Thyroid gland (tissue), 4 donors: Measurements from ENCODE around the gene JDP2. TPM values are rescaled to one million over a fixed set of nuclear protein-coding genes. Genes with fewer than 3 reads are reported as not detected.

Experiments
- DNase-seq, 2 donors: peaks; one replicate each; pipeline ENCODE4 v3.0.0-alpha.2; 2019
- H3K27ac ChIP-seq, 3 donors: fragments of 200-600 bp; sonication (generic); 1 replicate in 2 of 3; 2 replicates in 1 of 3; pipeline ENCODE4 v1.5.1; 2016 to 2019; ENCODE audit warnings: mild to moderate bottlenecking in 1 of 3, moderate library complexity in 1 of 3
- H3K27me3 ChIP-seq: fragments of 200-600 bp; sonication (generic); one replicate; pipeline ENCODE4 v1.5.1; 2019
- H3K36me3 ChIP-seq, 2 donors: fragments of 200-600 bp; sonication (generic); one replicate each; pipeline ENCODE4 v1.5.1; 2016 to 2019
- H3K4me1 ChIP-seq, 2 donors: fragments of 200-600 bp; sonication (generic); one replicate each; pipeline ENCODE4 v1.5.1; 2017 to 2019
- H3K4me3 ChIP-seq, 3 donors: fragments of 200-600 bp; sonication (generic); replicated peaks in 1 of 3; 1 replicate in 2 of 3; 2 replicates in 1 of 3; pipeline ENCODE4 v1.5.1; 2016; ENCODE audit warnings: mild to moderate bottlenecking in 1 of 3
- H3K9me3 ChIP-seq: fragments of 200-600 bp; sonication (generic); one replicate; pipeline ENCODE4 v1.5.1; 2017
- CTCF ChIP-seq, 6 experiments: fragments of 200-600 bp in 3 of 6; fragments of 450-650 bp in 3 of 6; sonication (generic) in 3 of 6; IDR thresholded peaks; one replicate each; pipeline ENCODE4 v1.5.1; 2016 to 2019; ENCODE audit warnings: antibody characterized with exemption in 6 of 6, mild to moderate bottlenecking in 2 of 6, inconsistent platforms in 1 of 6, moderate library complexity in 1 of 6
- POLR2A ChIP-seq, 2 donors: fragments of 450-650 bp; IDR thresholded peaks; one replicate each; pipeline ENCODE4 v1.6.1; 2017; ENCODE audit warnings: antibody characterized with exemption in 2 of 2, mild to moderate bottlenecking in 2 of 2, moderate library complexity in 1 of 2
- WGBS, 2 donors: methylation state at CpG; one replicate each; pipeline ENCODE4 v1.1.5; 2017; 5-methylcytosine and 5-hydroxymethylcytosine counted together
- intact Hi-C: fragments of 100-400 bp; cut with DNase I; formaldehyde crosslinking; loops from one replicate; pipeline ENCODE4 v1.15.1; 2023
- total RNA-seq, 4 donors: library from RNA; depleted of rRNA; stranded (reverse); fragments of >200 nt; gene quantifications; one replicate each; pipeline ENCODE4 v1.2.3, GENCODE V29; 2016

The JDP2 gene
- total RNA-seq, 4 donors from 2014 or later: 24.2 to 54.6 (median 36.3) TPM

DNA sequence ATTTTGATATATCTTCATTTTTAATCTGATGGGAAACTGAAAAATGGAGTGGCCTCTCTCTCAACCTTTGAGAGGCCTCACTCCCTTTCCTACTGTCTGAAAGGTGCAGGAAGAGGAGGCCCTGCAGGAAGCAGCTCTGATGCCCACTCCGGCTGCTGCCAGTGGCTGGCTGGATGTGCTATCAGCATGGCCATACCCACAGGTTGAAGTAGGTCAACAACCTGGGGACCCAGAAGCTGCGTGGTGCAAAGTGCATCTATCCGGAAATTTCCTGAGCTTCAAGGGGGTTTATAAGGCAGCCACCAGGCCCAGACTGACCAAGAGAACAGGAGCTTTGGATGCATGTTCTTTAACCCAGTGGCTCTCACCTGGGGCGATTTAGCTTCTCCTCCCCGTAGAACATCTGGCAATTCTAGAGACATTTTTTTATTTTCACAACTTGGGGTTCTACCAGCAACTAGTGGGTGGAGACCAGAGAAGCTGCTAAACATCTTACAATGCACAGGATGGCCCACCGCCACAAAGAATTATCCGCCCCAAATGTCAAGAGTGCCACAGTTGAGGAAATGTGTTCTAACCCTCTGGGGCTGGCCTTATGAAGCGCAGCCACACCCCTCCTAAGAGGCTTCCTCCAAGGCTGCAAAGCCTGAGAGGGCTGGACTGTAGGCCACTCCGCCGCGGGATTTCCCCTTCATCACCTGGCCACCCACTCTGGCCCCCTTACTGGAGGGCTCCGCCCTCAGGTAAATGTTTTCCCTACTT lies 86.3 kb downstream of the JDP2 start:
- no peak for TF ChIP-seq CTCF (IDR thresholded peaks at IDR 0.05)
- no peak for TF ChIP-seq POLR2A (IDR thresholded peaks at IDR 0.05)
- H3K36me3 ChIP-seq: no peaks in the 10 kb centered on the region
- H3K4me3 ChIP-seq: no peak overlapping the region
- 60 to 63% methylated on average over 12 of the region's 12 CpGs for WGBS, 2 donors
- H3K4me1 ChIP-seq: peaks cover 8 to 15% of the 10 kb centered on the region in 2 donors
- no peaks in the 10 kb centered on the region for H3K27me3 ChIP-seq
- intact Hi-C loops: loop anchor here (10.0 kb wide), 1 partner anchor 51 kb away; no protein-coding TSS in a partner anchor
- no peaks in the 10 kb centered on the region for H3K9me3 ChIP-seq
- H3K27ac ChIP-seq: no peak overlapping the region
- peak; percentile 65 for DNase-seq

GRCh38 chr14:75514673-75515628 lies 87.1 kb downstream of the JDP2 start:
- peak overlapping the region in 2 of 3 donors; percentile 42 to 49 for H3K27ac ChIP-seq
- peak; percentile 37 to 53 for DNase-seq
- H3K4me1 ChIP-seq: peaks cover 8 to 15% of the 10 kb centered on the region in 2 donors
- intact Hi-C loops: loop anchor here (10.0 kb wide), 1 partner anchor 50 kb away; no protein-coding TSS in a partner anchor
- H3K27me3 ChIP-seq: no peaks in the 10 kb centered on the region
- WGBS, 2 donors: 31 to 35% methylated on average over 29 of the region's 29 CpGs
- no peaks in the 10 kb centered on the region for H3K9me3 ChIP-seq
- TF ChIP-seq POLR2A (IDR thresholded peaks at IDR 0.05): no peak
- peak in 2 of 6 experiments; percentile 18 to 24 for TF ChIP-seq CTCF (IDR thresholded peaks at IDR 0.05)
- no peak overlapping the region for H3K4me3 ChIP-seq
- no peaks in the 10 kb centered on the region for H3K36me3 ChIP-seq

DNA sequence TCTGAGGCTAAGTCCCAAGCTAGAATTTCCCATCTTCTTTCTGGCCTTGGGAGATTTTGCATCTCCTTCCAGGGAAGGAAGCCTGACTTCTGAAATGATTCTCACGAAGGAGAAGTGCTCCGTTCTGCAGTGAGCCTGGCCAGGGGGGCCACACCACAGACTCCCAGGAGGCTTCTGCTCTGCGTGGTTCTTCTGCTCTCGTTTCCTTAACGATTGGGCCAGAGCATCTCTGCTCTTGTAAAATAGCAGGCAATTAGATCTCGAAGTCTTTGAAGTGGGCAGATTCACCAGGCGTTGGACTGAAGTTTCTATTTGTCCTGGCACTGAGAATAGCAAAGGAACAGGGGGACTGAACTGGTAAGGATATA lies 87.8 kb downstream of the JDP2 start:
- peaks cover 8 to 15% of the 10 kb centered on the region in 2 donors for H3K4me1 ChIP-seq
- H3K27ac ChIP-seq: peak overlapping the region in 1 of 3 donors; percentile 49
- 58 to 66% methylated on average over 7 of the region's 7 CpGs for WGBS, 2 donors
- H3K4me3 ChIP-seq: no peak overlapping the region
- intact Hi-C loops: loop anchor here (10.0 kb wide), 1 partner anchor 49 kb away; no protein-coding TSS in a partner anchor
- H3K27me3 ChIP-seq: no peaks in the 10 kb centered on the region
- TF ChIP-seq CTCF (IDR thresholded peaks at IDR 0.05): no peak
- no peak for TF ChIP-seq POLR2A (IDR thresholded peaks at IDR 0.05)
- no peak for DNase-seq
- H3K9me3 ChIP-seq: no peaks in the 10 kb centered on the region
- no peaks in the 10 kb centered on the region for H3K36me3 ChIP-seq

- Histone ChIP-seq H3K36me3 (no peaks in the 10 kb centered on the region), H3K27me3 (no peaks in the 10 kb centered on the region), H3K4me3 (no peak overlapping the region), H3K27ac (no peak overlapping the region), H3K4me1 (peaks cover 8 to 19% of the 10 kb centered on the region in 2 donors), H3K9me3 (no peaks in the 10 kb centered on the region)
- DNase-seq: no peak
- intact Hi-C loops: loop anchor here (10.0 kb wide), 1 partner anchor 46 kb away; no protein-coding TSS in a partner anchor
- WGBS, 2 donors: 65 to 75% methylated on average over 4 of the region's 4 CpGs
- TF ChIP-seq CTCF (IDR thresholded peaks at IDR 0.05) (no peak), POLR2A (IDR thresholded peaks at IDR 0.05) (no peak)
These were observed 90.8 kb downstream of the JDP2 start for GRCh38 chr14:75518625-75519024.
